GM18858 (cell line): ENCODE measurements around the gene SAE1.
"Not testable (repeated sequence)": the region's sequence is repeated elsewhere in the genome, so short reads cannot be mapped to it uniquely, and the experiment has no call there.

Source experiments
- ATAC-seq: cut with Tn5 transposase; IDR thresholded peaks from one replicate; pipeline ENCODE4 v1.9.1; 2021; ENCODE audit not compliant: unreplicated experiment

The SAE1 gene

GRCh38 chr19:47239152-47239551 is 108.5 kb downstream of the SAE1 start:
- ATAC-seq, result no peak

- no peak for ATAC-seq
Measured at GRCh38 chr19:47239610-47240296, 109.1 kb downstream of the SAE1 start.

- no peak for ATAC-seq
Measured at GRCh38 chr19:47240556-47240955, 109.9 kb downstream of the SAE1 start.

GRCh38 chr19:47240996-47241918 is 110.6 kb downstream of the SAE1 start:
- ATAC-seq, result no peak

GRCh38 chr19:47241919-47242577 is 111.4 kb downstream of the SAE1 start:
- ATAC-seq, result no peak

- ATAC-seq, result no peak
Measured at GRCh38 chr19:47243364-47243775, 112.7 kb downstream of the SAE1 start.

- peak; percentile 44 for ATAC-seq
Measured at GRCh38 chr19:47243776-47244547, 113.3 kb downstream of the SAE1 start.

GRCh38 chr19:47247308-47247990 is 116.8 kb downstream of the SAE1 start:
- no peak for ATAC-seq

GRCh38 chr19:47253016-47253415 is 122.4 kb downstream of the SAE1 start:
- ATAC-seq, result not testable (repeated sequence)

- ATAC-seq, result no peak
Measured at GRCh38 chr19:47253467-47253881, 122.8 kb downstream of the SAE1 start.

- ATAC-seq, result no peak
Measured at GRCh38 chr19:47253970-47254369, 123.3 kb downstream of the SAE1 start.

GRCh38 chr19:47255879-47256692 is 125.5 kb downstream of the SAE1 start, which contains the start of gene CCDC9:
Gene CCDC9, plus strand, starts transcription at chr19:47256525. Its CDS starts 1,876 bp downstream, at chr19:47258401.
- ATAC-seq, result peak; percentile 31

- peak; percentile 42 for ATAC-seq
Measured at GRCh38 chr19:47256693-47257410, 126.2 kb downstream of the SAE1 start.

- no peak for ATAC-seq
Measured at GRCh38 chr19:47257411-47258169, 127.0 kb downstream of the SAE1 start.

GRCh38 chr19:47258434-47258833 is 127.8 kb downstream of the SAE1 start:
- no peak for ATAC-seq

- ATAC-seq, result no peak
Measured at GRCh38 chr19:47258895-47259555, 128.4 kb downstream of the SAE1 start.
